GM21576 (cell line): ENCODE results near the gene STK39.

Experiments
- ATAC-seq: cut with Tn5 transposase; IDR thresholded peaks from one replicate; pipeline ENCODE4 v1.9.1; 2021; ENCODE audit warnings: mild to moderate bottlenecking, moderate library complexity; ENCODE audit not compliant: unreplicated experiment

STK39 gene

GRCh38 chr2:168244318-168244717, 3.1 kb downstream of the STK39 start:
- ATAC-seq: no peak

GRCh38 chr2:168243061-168243460, 4.3 kb downstream of the STK39 start:
- ATAC-seq: no peak

- ATAC-seq: no peak
Measured at GRCh38 chr2:168241746-168242145, 5.6 kb downstream of the STK39 start.

- no peak for ATAC-seq
Measured at GRCh38 chr2:168241208-168241607, 6.2 kb downstream of the STK39 start.

GRCh38 chr2:168239281-168239680, 8.1 kb downstream of the STK39 start:
- no peak for ATAC-seq

GRCh38 chr2:168237741-168238140, 9.7 kb downstream of the STK39 start:
- ATAC-seq: no peak

GRCh38 chr2:168234407-168235085, 12.8 kb downstream of the STK39 start:
- ATAC-seq: no peak

GRCh38 chr2:168233726-168234406, 13.5 kb downstream of the STK39 start:
- ATAC-seq: no peak

- ATAC-seq: no peak
Measured at GRCh38 chr2:168233166-168233565, 14.2 kb downstream of the STK39 start.

GRCh38 chr2:168231609-168232241, 15.7 kb downstream of the STK39 start:
- no peak for ATAC-seq

- no peak for ATAC-seq
Measured at GRCh38 chr2:168230389-168230788, 17.0 kb downstream of the STK39 start.

GRCh38 chr2:168224346-168224745, 23.0 kb downstream of the STK39 start:
- no peak for ATAC-seq

- no peak for ATAC-seq
Measured at GRCh38 chr2:168222088-168222487, 25.3 kb downstream of the STK39 start.

GRCh38 chr2:168220965-168221819, 26.2 kb downstream of the STK39 start:
- no peak for ATAC-seq

- no peak for ATAC-seq
Measured at GRCh38 chr2:168217920-168218319, 29.5 kb downstream of the STK39 start.

- ATAC-seq: no peak
Measured at GRCh38 chr2:168216351-168217005, 30.9 kb downstream of the STK39 start.

GRCh38 chr2:168215813-168216212, 31.6 kb downstream of the STK39 start:
- ATAC-seq: no peak

GRCh38 chr2:168212866-168213265, 34.5 kb downstream of the STK39 start:
- ATAC-seq: no peak

- ATAC-seq: no peak
Measured at GRCh38 chr2:168212167-168212566, 35.2 kb downstream of the STK39 start.

GRCh38 chr2:168211664-168212163, 35.7 kb downstream of the STK39 start:
- peak; percentile 84 for ATAC-seq
